ENCODE data around the gene SLC8A2.

The SLC8A2 gene

GRCh38 chr19:47480658-47481057, 9.0 kb upstream of the SLC8A2 start:
- no peak for DNase-seq (ENCODE audit: extremely low spot score)
- ChIA-PET CTCF (interaction anchor here (1.0 to 1.7 kb wide), 2 partner anchors 44 kb away, joined by 3 to 4 read pairs; no protein-coding TSS in a partner anchor), POLR2A (no interaction called here)
- no peak for TF ChIP-seq CTCF (IDR thresholded peaks at IDR 0.05; ENCODE audit: control extremely low read depth, extremely low read depth, low read depth, missing control alignments)

DNA sequence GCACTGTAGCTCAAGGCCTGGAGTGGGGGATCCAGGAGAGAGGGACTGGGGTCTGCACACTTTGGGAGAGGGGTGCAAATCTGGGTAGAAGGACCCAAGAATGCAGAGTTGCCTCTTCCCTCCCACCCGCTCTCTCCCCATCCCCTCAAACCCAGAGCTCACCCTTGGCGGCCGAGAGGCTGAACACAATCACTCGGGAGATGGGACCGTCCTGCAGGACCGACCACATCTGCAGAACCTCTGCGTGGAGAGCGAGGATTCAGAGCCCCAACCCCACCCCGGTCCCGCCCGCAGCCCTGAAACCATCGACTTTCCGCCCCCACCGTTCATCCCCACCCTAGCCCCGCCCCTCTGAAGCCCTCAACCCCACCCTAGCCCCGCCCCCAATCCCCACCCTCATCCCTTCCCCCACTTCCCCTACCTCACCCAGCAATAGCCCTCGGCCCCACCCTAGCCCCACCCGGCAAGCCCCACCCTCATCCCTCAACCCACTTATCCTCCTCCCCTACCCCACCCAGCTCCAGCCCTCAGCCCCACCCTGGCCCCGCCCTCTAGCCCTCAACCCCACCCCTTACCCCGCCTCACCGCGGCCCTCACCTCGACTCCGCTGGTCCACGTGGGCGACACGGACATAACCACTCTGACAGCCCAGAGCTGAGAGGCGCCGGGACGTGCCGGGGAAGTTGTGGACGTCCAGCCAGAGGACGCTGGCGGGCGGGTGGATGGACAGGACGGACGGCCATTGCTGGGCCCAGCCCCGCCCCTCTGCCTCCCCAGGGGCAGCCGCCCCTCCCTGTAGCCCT, 8.2 kb upstream of the SLC8A2 start:
- no peak for DNase-seq (ENCODE audit: extremely low spot score)
- POLR2A ChIA-PET = no interaction called here
- CTCF ChIA-PET = interaction anchor here (0.9 to 1.7 kb wide), 3 partner anchors 43 to 88 kb away, joined by 3 to 4 read pairs (median 3); no protein-coding TSS in a partner anchor
- TF ChIP-seq CTCF (IDR thresholded peaks at IDR 0.05; ENCODE audit: control extremely low read depth, extremely low read depth, low read depth, missing control alignments) = no peak

DNA sequence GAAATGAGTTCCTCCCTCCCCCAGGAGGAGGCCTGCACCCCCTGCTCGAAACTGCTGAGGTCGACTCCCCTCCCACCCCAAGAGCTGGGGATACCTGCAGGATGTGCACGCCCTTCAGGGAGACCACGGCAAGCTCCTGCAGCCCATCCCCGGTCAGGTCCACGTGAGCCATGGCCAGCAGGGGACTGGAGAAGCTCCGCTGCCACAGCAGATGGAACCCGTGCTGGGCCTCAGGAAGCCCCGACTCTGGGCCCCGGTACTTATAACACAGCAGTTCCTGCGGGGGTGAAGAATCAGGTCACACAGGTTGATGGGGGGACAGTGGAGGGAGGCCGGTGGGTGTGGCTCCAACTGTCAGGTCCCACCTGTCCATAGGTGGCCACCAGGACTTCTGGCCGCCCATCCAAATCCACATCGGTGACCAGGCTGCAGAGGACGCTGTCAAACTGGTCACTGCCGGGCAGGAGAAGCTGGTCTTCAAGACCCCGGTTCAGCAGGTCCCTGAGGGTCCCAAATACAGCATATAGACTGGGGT, 4.8 kb upstream of the SLC8A2 start:
- no peak for DNase-seq (ENCODE audit: extremely low spot score)
- POLR2A ChIA-PET = no interaction called here
- no peak for TF ChIP-seq CTCF (IDR thresholded peaks at IDR 0.05; ENCODE audit: control extremely low read depth, extremely low read depth, low read depth, missing control alignments)
- CTCF ChIA-PET = interaction anchor here (0.7 to 2.6 kb wide), 4 partner anchors 9 to 231 kb away, joined by 3 to 8 read pairs (median 3); no protein-coding TSS in a partner anchor

GRCh38 chr19:47475465-47475864, 3.8 kb upstream of the SLC8A2 start:
- CTCF ChIA-PET = interaction anchor here (1.3 to 2.6 kb wide), 2 partner anchors 9 to 232 kb away, joined by 5 to 8 read pairs; partner anchors contain the start of gene KPTN
- POLR2A ChIA-PET = interaction anchor here (1.0 kb wide), 1 partner anchor 8 kb away, joined by 3 read pairs; no protein-coding TSS in a partner anchor
- TF ChIP-seq CTCF (IDR thresholded peaks at IDR 0.05; ENCODE audit: control extremely low read depth, extremely low read depth, low read depth, missing control alignments) = no peak
- DNase-seq (ENCODE audit: extremely low spot score) = no peak

- TF ChIP-seq CTCF (IDR thresholded peaks at IDR 0.05; ENCODE audit: control extremely low read depth, extremely low read depth, low read depth, missing control alignments) = no peak
- DNase-seq (ENCODE audit: extremely low spot score) = no peak
- POLR2A ChIA-PET = no interaction called here
- CTCF ChIA-PET = interaction anchor here (1.7 to 1.8 kb wide), 2 partner anchors 10 to 11 kb away, joined by 4 to 5 read pairs; partner anchors contain the start of gene KPTN
Observed at GRCh38 chr19:47473336-47473735, 1.6 kb upstream of the SLC8A2 start.

- DNase-seq (ENCODE audit: extremely low spot score) = no peak
- CTCF ChIA-PET = interaction anchor here (1.2 to 1.3 kb wide), 2 partner anchors 13 to 34 kb away, joined by 4 to 5 read pairs; partner anchors contain the start of gene KPTN
- POLR2A ChIA-PET = no interaction called here
- no peak for TF ChIP-seq CTCF (IDR thresholded peaks at IDR 0.05; ENCODE audit: control extremely low read depth, extremely low read depth, low read depth, missing control alignments)
Observed at GRCh38 chr19:47471381-47471732, 336 bp downstream of the SLC8A2 start.
